HepG2 (cell line): ENCODE measurements around the gene OXLD1. TPM values are rescaled to one million over a fixed set of nuclear protein-coding genes. Genes with fewer than 3 reads are reported as not detected.
A peak's percentile ranks its signal among the peaks of the same experiment; 100 is the strongest.

Experiments used
- CBFB ChIP-seq: sonication (generic); formaldehyde crosslinking; IDR thresholded peaks from 2 replicates; pipeline ENCODE4 v1.4.0; 2020; ENCODE audit warnings: missing genetic modification reagents
- FOSL2 ChIP-seq: sonication (generic); formaldehyde crosslinking; IDR thresholded peaks from 2 replicates; pipeline ENCODE4 v1.4.0; 2020; ENCODE audit warnings: missing genetic modification reagents
- FOXA1 ChIP-seq, 2 experiments: fragments of 450-650 bp in 1 of 2; sonication (generic) in 1 of 2; formaldehyde crosslinking in 1 of 2; IDR thresholded peaks; 2 replicates each; pipeline versions ENCODE4 v1.4.0 to v1.6.1; 2016 to 2020; ENCODE audit warnings: missing genetic modification reagents in 1 of 2
- FOXP1 ChIP-seq, 2 experiments: fragments of 450-650 bp in 1 of 2; IDR thresholded peaks; 2 replicates each; pipeline ENCODE4 v1.6.1; 2017 to 2018; ENCODE audit warnings: antibody characterized with exemption in 1 of 2
- IKZF1 ChIP-seq: fragments of 450-650 bp; IDR thresholded peaks from 2 replicates; pipeline ENCODE4 v1.7.1; 2016
- ISX ChIP-seq: sonication (generic); formaldehyde crosslinking; conservative IDR thresholded peaks from 2 replicates; pipeline ENCODE4 v1.5.0; 2020; ENCODE audit warnings: missing genetic modification reagents
- MATR3 ChIP-seq: sonication (generic); formaldehyde crosslinking; IDR thresholded peaks from 2 replicates; pipeline ENCODE4 v1.4.0; 2020; ENCODE audit warnings: missing genetic modification reagents
- MBNL3 ChIP-seq: fragments of 250-450 bp; sonication (Bioruptor Pico); conservative IDR thresholded peaks from 2 replicates; pipeline ENCODE4 v1.8.0; 2022; ENCODE audit warnings: mild to moderate bottlenecking, inconsistent platforms
- MED8 ChIP-seq: sonication (generic); formaldehyde crosslinking; IDR thresholded peaks from 2 replicates; pipeline ENCODE4 v1.8.1; 2023; ENCODE audit warnings: mild to moderate bottlenecking, missing genetic modification reagents; ENCODE audit not compliant: insufficient replicate concordance
- NFYB ChIP-seq: sonication (generic); formaldehyde crosslinking; IDR thresholded peaks from 2 replicates; pipeline ENCODE4 v1.4.0; 2020; ENCODE audit warnings: missing genetic modification reagents
- POLR2AphosphoS5 ChIP-seq: IDR thresholded peaks from 2 replicates; pipeline ENCODE4 v1.6.1; 2012; ENCODE audit warnings: low read depth, low read length
- SPEN ChIP-seq: sonication (generic); formaldehyde crosslinking; IDR thresholded peaks from 2 replicates; pipeline ENCODE4 v1.5.1; 2020; ENCODE audit warnings: low read depth, mild to moderate bottlenecking, missing genetic modification reagents
- THYN1 ChIP-seq: sonication (generic); formaldehyde crosslinking; IDR thresholded peaks from 2 replicates; pipeline ENCODE4 v1.8.1; 2023; ENCODE audit warnings: low read depth, mild to moderate bottlenecking, moderate library complexity, missing genetic modification reagents, borderline replicate concordance
- ZBTB8A ChIP-seq: sonication (generic); formaldehyde crosslinking; IDR thresholded peaks from 2 replicates; pipeline ENCODE4 v1.4.0; 2020; ENCODE audit warnings: mild to moderate bottlenecking, low read depth, missing genetic modification reagents, borderline replicate concordance
- ZNF24 ChIP-seq: fragments of 450-650 bp; IDR thresholded peaks from 2 replicates; pipeline ENCODE4 v1.6.1; 2017; ENCODE audit warnings: antibody characterized with exemption, mild to moderate bottlenecking
- ZNF317 ChIP-seq: sonication (generic); formaldehyde crosslinking; IDR thresholded peaks from 2 replicates; pipeline ENCODE4 v1.5.0; 2020; ENCODE audit warnings: mild to moderate bottlenecking, missing genetic modification reagents
- ZNF441 ChIP-seq: sonication (generic); formaldehyde crosslinking; IDR thresholded peaks from 2 replicates; pipeline ENCODE4 v1.7.0; 2021; ENCODE audit warnings: missing genetic modification reagents, borderline replicate concordance
- ZNF598 ChIP-seq: sonication (generic); formaldehyde crosslinking; IDR thresholded peaks from 2 replicates; pipeline ENCODE4 v1.5.1; 2020; ENCODE audit warnings: mild to moderate bottlenecking, missing genetic modification reagents, borderline replicate concordance
- ZSCAN22 ChIP-seq: sonication (generic); formaldehyde crosslinking; IDR thresholded peaks from 2 replicates; pipeline ENCODE4 v1.4.0; 2020; ENCODE audit warnings: mild to moderate bottlenecking, missing genetic modification reagents
- polyA plus RNA-seq, 8 experiments: library from polyadenylated mRNA; depleted of rRNA in 3 of 8; stranded (reverse) in 7 of 8; unstranded in 1 of 8; fragments of >200 nt; fragmentation: Illumina TruSeq in 4 of 8; extraction: Trizol in 4 of 8; gene quantifications; 2 replicates each; pipeline versions ENCODE4 v1.2.1 to v1.2.3, GENCODE V29; 2011 to 2016; ENCODE audit warnings: low read depth in 4 of 8, missing spikeins in 1 of 8, mixed read lengths in 1 of 8; ENCODE audit not compliant: insufficient read depth in 1 of 8
- total RNA-seq, 5 experiments: library from RNA; depleted of rRNA; stranded (reverse); fragments of >200 nt; fragmentation: Illumina TruSeq; extraction: Trizol; gene quantifications; 2 replicates each; pipeline ENCODE4 v1.2.3, GENCODE V29; 2016; ENCODE audit warnings: low read depth in 1 of 5
- TF ChIP-seq, protein P1 (sequence below): sonication (generic); formaldehyde crosslinking; IDR thresholded peaks from 2 replicates; pipeline ENCODE4 v1.8.1; 2023; ENCODE audit warnings: missing genetic modification reagents, mild to moderate bottlenecking, borderline replicate concordance
- TF ChIP-seq, protein P2 (sequence below): sonication (generic); formaldehyde crosslinking; IDR thresholded peaks from 2 replicates; pipeline ENCODE4 v1.8.1; 2022; ENCODE audit warnings: mild to moderate bottlenecking, missing genetic modification reagents
- TF ChIP-seq, protein P3 (sequence below): sonication (generic); formaldehyde crosslinking; IDR thresholded peaks from 2 replicates; pipeline ENCODE4 v1.8.0; 2022; ENCODE audit warnings: mild to moderate bottlenecking, missing genetic modification reagents, moderate library complexity
- TF ChIP-seq, protein P4 (sequence below): sonication (generic); formaldehyde crosslinking; IDR thresholded peaks from 2 replicates; pipeline ENCODE4 v1.4.0; 2020; ENCODE audit warnings: low read depth, mild to moderate bottlenecking, missing genetic modification reagents
- TF ChIP-seq, protein P5 (sequence below): sonication (generic); formaldehyde crosslinking; IDR thresholded peaks from 2 replicates; pipeline ENCODE4 v1.5.0; 2020; ENCODE audit warnings: mild to moderate bottlenecking, missing genetic modification reagents, moderate library complexity

Gene OXLD1
- total and polyA plus RNA-seq, 2 of the 13 experiments (the other 11 are each of a cell fraction or from before 2014, with no cell fraction given), result 27.1 to 37.5 TPM

DNA sequence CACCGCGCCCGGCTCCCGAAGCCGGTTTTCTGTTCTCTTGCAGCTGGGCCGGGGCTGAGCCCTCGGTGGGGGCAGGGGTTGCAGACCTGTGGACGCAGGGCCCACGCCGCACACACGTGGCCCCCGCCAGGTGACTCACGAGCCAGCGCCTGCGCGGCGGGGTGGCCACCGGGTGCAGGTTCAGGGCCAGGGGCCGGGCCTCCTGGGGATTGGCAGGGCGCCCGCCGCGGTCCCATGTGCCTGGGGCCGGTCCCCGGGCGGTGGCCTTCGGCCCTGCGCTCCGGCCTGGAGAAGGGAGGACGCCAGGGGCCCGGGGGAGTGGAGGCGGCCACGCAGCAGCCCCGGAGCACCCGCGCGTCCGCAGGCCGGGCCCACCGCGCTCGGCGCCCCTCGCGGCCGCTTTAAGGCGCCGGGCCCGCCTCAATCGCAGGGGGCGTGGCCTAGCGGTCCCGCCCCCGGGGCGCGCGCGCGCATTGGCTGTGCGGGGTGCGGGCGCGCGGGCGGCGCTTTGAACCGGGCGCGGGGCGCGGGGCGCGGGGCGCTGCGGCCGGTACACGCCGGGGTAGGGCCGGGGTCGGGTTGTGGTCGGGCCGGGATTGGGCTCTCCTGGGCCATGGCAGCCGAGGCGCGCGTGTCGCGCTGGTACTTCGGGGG lies 45.5 kb upstream of the OXLD1 start, which contains the start of gene SLC25A10 (continued):
- TF ChIP-seq ISX (CRISPR knock-in tag), result peak; percentile 97
- peak; percentile 88 for TF ChIP-seq MED8 (CRISPR knock-in tag)
- no peak for TF ChIP-seq FOXA1 (IDR thresholded peaks at IDR 0.05)
- TF ChIP-seq FOXA1 (CRISPR knock-in tag; IDR thresholded peaks at IDR 0.05), result peak; percentile 87
- TF ChIP-seq MBNL3 (CRISPR knock-in tag), result no peak
- TF ChIP-seq POLR2AphosphoS5, result no peak; the same call in 1 of the 2 replicates
- no peak for TF ChIP-seq IKZF1
- peak; percentile 94; the same call in 1 of the 2 replicates for TF ChIP-seq THYN1 (CRISPR knock-in tag)
- TF ChIP-seq FOXP1 (IDR thresholded peaks at IDR 0.05), result no peak
- TF ChIP-seq FOXP1 (CRISPR knock-in tag; IDR thresholded peaks at IDR 0.05), result peak; percentile 37; the same call in 1 of the 2 replicates
- TF ChIP-seq ZNF317, result peak; percentile 83
- TF ChIP-seq, protein P1, sequence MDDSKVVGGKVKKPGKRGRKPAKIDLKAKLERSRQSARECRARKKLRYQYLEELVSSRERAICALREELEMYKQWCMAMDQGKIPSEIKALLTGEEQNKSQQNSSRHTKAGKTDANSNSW (CRISPR knock-in tag), result peak; percentile 93; the same call in 1 of the 2 replicates
- TF ChIP-seq, protein P2, sequence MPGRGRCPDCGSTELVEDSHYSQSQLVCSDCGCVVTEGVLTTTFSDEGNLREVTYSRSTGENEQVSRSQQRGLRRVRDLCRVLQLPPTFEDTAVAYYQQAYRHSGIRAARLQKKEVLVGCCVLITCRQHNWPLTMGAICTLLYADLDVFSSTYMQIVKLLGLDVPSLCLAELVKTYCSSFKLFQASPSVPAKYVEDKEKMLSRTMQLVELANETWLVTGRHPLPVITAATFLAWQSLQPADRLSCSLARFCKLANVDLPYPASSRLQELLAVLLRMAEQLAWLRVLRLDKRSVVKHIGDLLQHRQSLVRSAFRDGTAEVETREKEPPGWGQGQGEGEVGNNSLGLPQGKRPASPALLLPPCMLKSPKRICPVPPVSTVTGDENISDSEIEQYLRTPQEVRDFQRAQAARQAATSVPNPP (CRISPR knock-in tag), result peak; percentile 97
- TF ChIP-seq FOSL2 (CRISPR knock-in tag), result peak; percentile 97
- peak; percentile 97 for TF ChIP-seq SPEN
- peak; percentile 80 for TF ChIP-seq CBFB (CRISPR knock-in tag)
- TF ChIP-seq, protein P3, sequence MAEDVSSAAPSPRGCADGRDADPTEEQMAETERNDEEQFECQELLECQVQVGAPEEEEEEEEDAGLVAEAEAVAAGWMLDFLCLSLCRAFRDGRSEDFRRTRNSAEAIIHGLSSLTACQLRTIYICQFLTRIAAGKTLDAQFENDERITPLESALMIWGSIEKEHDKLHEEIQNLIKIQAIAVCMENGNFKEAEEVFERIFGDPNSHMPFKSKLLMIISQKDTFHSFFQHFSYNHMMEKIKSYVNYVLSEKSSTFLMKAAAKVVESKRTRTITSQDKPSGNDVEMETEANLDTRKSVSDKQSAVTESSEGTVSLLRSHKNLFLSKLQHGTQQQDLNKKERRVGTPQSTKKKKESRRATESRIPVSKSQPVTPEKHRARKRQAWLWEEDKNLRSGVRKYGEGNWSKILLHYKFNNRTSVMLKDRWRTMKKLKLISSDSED (CRISPR knock-in tag), result peak; percentile 90; the same call in 1 of the 2 replicates
- peak; percentile 93; the same call in 1 of the 2 replicates for TF ChIP-seq ZBTB8A
- TF ChIP-seq MATR3 (CRISPR knock-in tag), result no peak
- peak; percentile 85; the same call in 1 of the 2 replicates for TF ChIP-seq ZNF598 (CRISPR knock-in tag)
- TF ChIP-seq, protein P4, sequence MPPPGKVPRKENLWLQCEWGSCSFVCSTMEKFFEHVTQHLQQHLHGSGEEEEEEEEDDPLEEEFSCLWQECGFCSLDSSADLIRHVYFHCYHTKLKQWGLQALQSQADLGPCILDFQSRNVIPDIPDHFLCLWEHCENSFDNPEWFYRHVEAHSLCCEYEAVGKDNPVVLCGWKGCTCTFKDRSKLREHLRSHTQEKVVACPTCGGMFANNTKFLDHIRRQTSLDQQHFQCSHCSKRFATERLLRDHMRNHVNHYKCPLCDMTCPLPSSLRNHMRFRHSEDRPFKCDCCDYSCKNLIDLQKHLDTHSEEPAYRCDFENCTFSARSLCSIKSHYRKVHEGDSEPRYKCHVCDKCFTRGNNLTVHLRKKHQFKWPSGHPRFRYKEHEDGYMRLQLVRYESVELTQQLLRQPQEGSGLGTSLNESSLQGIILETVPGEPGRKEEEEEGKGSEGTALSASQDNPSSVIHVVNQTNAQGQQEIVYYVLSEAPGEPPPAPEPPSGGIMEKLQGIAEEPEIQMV (CRISPR knock-in tag), result peak; percentile 93; the same call in 1 of the 2 replicates
- TF ChIP-seq ZNF441 (CRISPR knock-in tag), result peak; percentile 96
- TF ChIP-seq NFYB, result peak; percentile 51
- TF ChIP-seq ZNF24, result no peak
- TF ChIP-seq, protein P5, sequence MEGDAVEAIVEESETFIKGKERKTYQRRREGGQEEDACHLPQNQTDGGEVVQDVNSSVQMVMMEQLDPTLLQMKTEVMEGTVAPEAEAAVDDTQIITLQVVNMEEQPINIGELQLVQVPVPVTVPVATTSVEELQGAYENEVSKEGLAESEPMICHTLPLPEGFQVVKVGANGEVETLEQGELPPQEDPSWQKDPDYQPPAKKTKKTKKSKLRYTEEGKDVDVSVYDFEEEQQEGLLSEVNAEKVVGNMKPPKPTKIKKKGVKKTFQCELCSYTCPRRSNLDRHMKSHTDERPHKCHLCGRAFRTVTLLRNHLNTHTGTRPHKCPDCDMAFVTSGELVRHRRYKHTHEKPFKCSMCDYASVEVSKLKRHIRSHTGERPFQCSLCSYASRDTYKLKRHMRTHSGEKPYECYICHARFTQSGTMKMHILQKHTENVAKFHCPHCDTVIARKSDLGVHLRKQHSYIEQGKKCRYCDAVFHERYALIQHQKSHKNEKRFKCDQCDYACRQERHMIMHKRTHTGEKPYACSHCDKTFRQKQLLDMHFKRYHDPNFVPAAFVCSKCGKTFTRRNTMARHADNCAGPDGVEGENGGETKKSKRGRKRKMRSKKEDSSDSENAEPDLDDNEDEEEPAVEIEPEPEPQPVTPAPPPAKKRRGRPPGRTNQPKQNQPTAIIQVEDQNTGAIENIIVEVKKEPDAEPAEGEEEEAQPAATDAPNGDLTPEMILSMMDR (CRISPR knock-in tag), result no peak; the same call in 1 of the 2 replicates
- TF ChIP-seq ZSCAN22 (CRISPR knock-in tag), result peak; percentile 67; the same call in 1 of the 2 replicates
